Cerebellar cortex (tissue), 1 donor: ENCODE data around the gene RBM19.
"Not testable (repeated sequence)": the region's sequence is repeated elsewhere in the genome, so short reads cannot be mapped to it uniquely, and the experiment has no call there.

Experiments
- DNase-seq: peaks from one replicate; pipeline ENCODE4 v3.0.0-alpha.2; 2015; ENCODE audit warnings: low spot score

RBM19 gene

GRCh38 chr12:113965951-113966797, at the start of gene RBM19:
Gene RBM19 (minus strand): TSS chr12:113966325. CDS start chr12:113966227, 98 bp downstream.
- peak; percentile 99 for DNase-seq

- no peak for DNase-seq
Observed at GRCh38 chr12:114015851-114016250, 49.7 kb upstream of the RBM19 start.

GRCh38 chr12:114013575-114014345, 47.6 kb upstream of the RBM19 start:
- peak; percentile 7 for DNase-seq

- DNase-seq = no peak
Observed at GRCh38 chr12:114012744-114013431, 46.8 kb upstream of the RBM19 start.

GRCh38 chr12:114011711-114012110, 45.6 kb upstream of the RBM19 start:
- DNase-seq = no peak

GRCh38 chr12:114006482-114007425, 40.6 kb upstream of the RBM19 start:
- DNase-seq = no peak

GRCh38 chr12:114004402-114004801, 38.3 kb upstream of the RBM19 start:
- no peak for DNase-seq

GRCh38 chr12:114003286-114003685, 37.2 kb upstream of the RBM19 start:
- no peak for DNase-seq

- no peak for DNase-seq
Observed at GRCh38 chr12:114001511-114002340, 35.6 kb upstream of the RBM19 start.

GRCh38 chr12:114000861-114001260, 34.7 kb upstream of the RBM19 start:
- DNase-seq = no peak

GRCh38 chr12:114000261-114000660, 34.1 kb upstream of the RBM19 start:
- not testable (repeated sequence) for DNase-seq

- no peak for DNase-seq
Observed at GRCh38 chr12:113997365-113997764, 31.2 kb upstream of the RBM19 start.

- DNase-seq = no peak
Observed at GRCh38 chr12:113996026-113996425, 29.9 kb upstream of the RBM19 start.

- DNase-seq = no peak
Observed at GRCh38 chr12:113994051-113994450, 27.9 kb upstream of the RBM19 start.

- DNase-seq = not testable (repeated sequence)
Observed at GRCh38 chr12:113992751-113993150, 26.6 kb upstream of the RBM19 start.

- DNase-seq = no peak
Observed at GRCh38 chr12:113991224-113992044, 25.3 kb upstream of the RBM19 start.

- DNase-seq = no peak
Observed at GRCh38 chr12:113990250-113991223, 24.4 kb upstream of the RBM19 start.

GRCh38 chr12:113988976-113989375, 22.9 kb upstream of the RBM19 start:
- DNase-seq = no peak
